Astrocyte (in vitro differentiated cells and primary cell): ENCODE measurements around the gene VWA8.

ENCODE experiments used
- EZH2 ChIP-seq: IDR thresholded peaks from 2 replicates; pipeline ENCODE4 v1.6.1; 2012; ENCODE audit warnings: mild to moderate bottlenecking, low read length, inconsistent platforms; ENCODE audit not compliant: insufficient read depth
- TF ChIP-seq, protein P1 (sequence below): IDR thresholded peaks from 2 replicates; pipeline ENCODE4 v1.5.1; 2011; ENCODE audit warnings: low read depth, mild to moderate bottlenecking, inconsistent platforms, low read length, moderate library complexity; ENCODE audit not compliant: insufficient read depth

- TF ChIP-seq, protein P1, sequence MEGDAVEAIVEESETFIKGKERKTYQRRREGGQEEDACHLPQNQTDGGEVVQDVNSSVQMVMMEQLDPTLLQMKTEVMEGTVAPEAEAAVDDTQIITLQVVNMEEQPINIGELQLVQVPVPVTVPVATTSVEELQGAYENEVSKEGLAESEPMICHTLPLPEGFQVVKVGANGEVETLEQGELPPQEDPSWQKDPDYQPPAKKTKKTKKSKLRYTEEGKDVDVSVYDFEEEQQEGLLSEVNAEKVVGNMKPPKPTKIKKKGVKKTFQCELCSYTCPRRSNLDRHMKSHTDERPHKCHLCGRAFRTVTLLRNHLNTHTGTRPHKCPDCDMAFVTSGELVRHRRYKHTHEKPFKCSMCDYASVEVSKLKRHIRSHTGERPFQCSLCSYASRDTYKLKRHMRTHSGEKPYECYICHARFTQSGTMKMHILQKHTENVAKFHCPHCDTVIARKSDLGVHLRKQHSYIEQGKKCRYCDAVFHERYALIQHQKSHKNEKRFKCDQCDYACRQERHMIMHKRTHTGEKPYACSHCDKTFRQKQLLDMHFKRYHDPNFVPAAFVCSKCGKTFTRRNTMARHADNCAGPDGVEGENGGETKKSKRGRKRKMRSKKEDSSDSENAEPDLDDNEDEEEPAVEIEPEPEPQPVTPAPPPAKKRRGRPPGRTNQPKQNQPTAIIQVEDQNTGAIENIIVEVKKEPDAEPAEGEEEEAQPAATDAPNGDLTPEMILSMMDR, result no peak
- TF ChIP-seq EZH2, result no peak
These were observed 290.0 kb downstream of the VWA8 start for GRCh38 chr13:41670873-41671443.
